Measurements from ENCODE around the gene CD2BP2.
"Not testable (repeated sequence)": the region's sequence is repeated elsewhere in the genome, so short reads cannot be mapped to it uniquely, and the experiment has no call there.

The CD2BP2 gene

GRCh38 chr16:30341971-30342370 is 13.1 kb downstream of the CD2BP2 start:
- not testable (repeated sequence) for DNase-seq

- DNase-seq: peak; percentile 84
Observed at GRCh38 chr16:30340621-30341020, 14.5 kb downstream of the CD2BP2 start.

GRCh38 chr16:30338715-30339114 is 16.4 kb downstream of the CD2BP2 start:
- not testable (repeated sequence) for DNase-seq

GRCh38 chr16:30337964-30338357 is 17.1 kb downstream of the CD2BP2 start:
- not testable (repeated sequence) for DNase-seq

- no peak for DNase-seq
Observed at GRCh38 chr16:30335598-30336474, 19.3 kb downstream of the CD2BP2 start.

GRCh38 chr16:30335028-30335597 is 20.0 kb downstream of the CD2BP2 start:
- DNase-seq: peak; percentile 54

GRCh38 chr16:30334473-30334989 is 20.6 kb downstream of the CD2BP2 start:
- peak; percentile 49 for DNase-seq

GRCh38 chr16:30324220-30324619 is 30.9 kb downstream of the CD2BP2 start:
- DNase-seq: not testable (repeated sequence)

GRCh38 chr16:30318647-30319046 is 36.5 kb downstream of the CD2BP2 start:
- not testable (repeated sequence) for DNase-seq

GRCh38 chr16:30310937-30311336 is 44.2 kb downstream of the CD2BP2 start:
- not testable (repeated sequence) for DNase-seq

GRCh38 chr16:30309255-30309654 is 45.9 kb downstream of the CD2BP2 start:
- not testable (repeated sequence) for DNase-seq
